Measurements from ENCODE around the gene MTHFD1L. TPM values are rescaled to one million over a fixed set of nuclear protein-coding genes. Genes with fewer than 3 reads are reported as not detected.
A peak's percentile ranks its signal among the peaks of the same experiment; 100 is the strongest.

The MTHFD1L gene
- total RNA-seq, 1 donor from 2014 or later, result 3.1 TPM

- TF ChIP-seq CTCF (IDR thresholded peaks at IDR 0.05; ENCODE audit: borderline replicate concordance), result no peak
- H3K4me3 ChIP-seq, result no peak overlapping the region
- peak overlapping the region; percentile 21 for H3K27ac ChIP-seq (replicated peaks)
- intact Hi-C loops (cut with micrococcal nuclease), result no loop called here
- no peaks in the 10 kb centered on the region for H3K9me3 ChIP-seq (replicated peaks)
- no peaks in the 10 kb centered on the region for H3K27me3 ChIP-seq (ENCODE audit: low read depth)
- DNase-seq, result no peak
- peaks cover 13% of the 10 kb centered on the region for H3K4me1 ChIP-seq
- H3K36me3 ChIP-seq, result no peaks in the 10 kb centered on the region
These were observed 157.0 kb downstream of the MTHFD1L start for GRCh38 chr6:151022492-151022891.

- Histone ChIP-seq H3K27ac (replicated peaks) (no peak overlapping the region), H3K36me3 (no peaks in the 10 kb centered on the region), H3K4me3 (no peak overlapping the region), H3K4me1 (peaks cover 13% of the 10 kb centered on the region), H3K27me3 (ENCODE audit: low read depth) (no peaks in the 10 kb centered on the region), H3K9me3 (replicated peaks) (no peaks in the 10 kb centered on the region)
- intact Hi-C loops (cut with micrococcal nuclease), result no loop called here
- no peak for DNase-seq
- no peak for TF ChIP-seq CTCF (IDR thresholded peaks at IDR 0.05; ENCODE audit: borderline replicate concordance)
These were observed 157.8 kb downstream of the MTHFD1L start for GRCh38 chr6:151023342-151023741.

- Histone ChIP-seq H3K4me3 (no peak overlapping the region), H3K4me1 (peaks cover 13% of the 10 kb centered on the region), H3K27ac (replicated peaks) (no peak overlapping the region), H3K9me3 (replicated peaks) (no peaks in the 10 kb centered on the region), H3K27me3 (ENCODE audit: low read depth) (no peaks in the 10 kb centered on the region), H3K36me3 (no peaks in the 10 kb centered on the region)
- TF ChIP-seq CTCF (IDR thresholded peaks at IDR 0.05; ENCODE audit: borderline replicate concordance), result no peak
- intact Hi-C loops (cut with micrococcal nuclease), result no loop called here
- DNase-seq, result no peak
These were observed 159.1 kb downstream of the MTHFD1L start for GRCh38 chr6:151024597-151024996.

- Histone ChIP-seq H3K36me3 (no peaks in the 10 kb centered on the region), H3K27ac (replicated peaks) (no peak overlapping the region), H3K9me3 (replicated peaks) (no peaks in the 10 kb centered on the region), H3K4me1 (peaks cover 13% of the 10 kb centered on the region), H3K4me3 (no peak overlapping the region), H3K27me3 (ENCODE audit: low read depth) (no peaks in the 10 kb centered on the region)
- intact Hi-C loops (cut with micrococcal nuclease), result no loop called here
- no peak for TF ChIP-seq CTCF (IDR thresholded peaks at IDR 0.05; ENCODE audit: borderline replicate concordance)
- DNase-seq, result no peak
These were observed 159.6 kb downstream of the MTHFD1L start for GRCh38 chr6:151025076-151025475.

- no peak for TF ChIP-seq CTCF (IDR thresholded peaks at IDR 0.05; ENCODE audit: borderline replicate concordance)
- intact Hi-C loops (cut with micrococcal nuclease), result no loop called here
- H3K27me3 ChIP-seq (ENCODE audit: low read depth), result no peaks in the 10 kb centered on the region
- no peaks in the 10 kb centered on the region for H3K36me3 ChIP-seq
- peaks cover 12% of the 10 kb centered on the region for H3K4me1 ChIP-seq
- no peaks in the 10 kb centered on the region for H3K9me3 ChIP-seq (replicated peaks)
- no peak for DNase-seq
- H3K27ac ChIP-seq (replicated peaks), result no peak overlapping the region
- no peak overlapping the region for H3K4me3 ChIP-seq
These were observed 160.7 kb downstream of the MTHFD1L start for GRCh38 chr6:151026041-151026663.
